ENCODE measurements around the gene LRP8.

- TF ChIP-seq, protein P1, sequence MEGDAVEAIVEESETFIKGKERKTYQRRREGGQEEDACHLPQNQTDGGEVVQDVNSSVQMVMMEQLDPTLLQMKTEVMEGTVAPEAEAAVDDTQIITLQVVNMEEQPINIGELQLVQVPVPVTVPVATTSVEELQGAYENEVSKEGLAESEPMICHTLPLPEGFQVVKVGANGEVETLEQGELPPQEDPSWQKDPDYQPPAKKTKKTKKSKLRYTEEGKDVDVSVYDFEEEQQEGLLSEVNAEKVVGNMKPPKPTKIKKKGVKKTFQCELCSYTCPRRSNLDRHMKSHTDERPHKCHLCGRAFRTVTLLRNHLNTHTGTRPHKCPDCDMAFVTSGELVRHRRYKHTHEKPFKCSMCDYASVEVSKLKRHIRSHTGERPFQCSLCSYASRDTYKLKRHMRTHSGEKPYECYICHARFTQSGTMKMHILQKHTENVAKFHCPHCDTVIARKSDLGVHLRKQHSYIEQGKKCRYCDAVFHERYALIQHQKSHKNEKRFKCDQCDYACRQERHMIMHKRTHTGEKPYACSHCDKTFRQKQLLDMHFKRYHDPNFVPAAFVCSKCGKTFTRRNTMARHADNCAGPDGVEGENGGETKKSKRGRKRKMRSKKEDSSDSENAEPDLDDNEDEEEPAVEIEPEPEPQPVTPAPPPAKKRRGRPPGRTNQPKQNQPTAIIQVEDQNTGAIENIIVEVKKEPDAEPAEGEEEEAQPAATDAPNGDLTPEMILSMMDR (IDR thresholded peaks at IDR 0.05): no peak
- TF ChIP-seq REST (IDR thresholded peaks at IDR 0.05; ENCODE audit: insufficient read depth in 1 of 2, low read depth in 2 of 2, low read length in 1 of 2) (no peak), SIN3A (IDR thresholded peaks at IDR 0.05; ENCODE audit: borderline replicate concordance, insufficient read depth, low read depth, low read length) (no peak), POLR2AphosphoS5 (IDR thresholded peaks at IDR 0.05; ENCODE audit: low read depth, low read length) (no peak)
Observed at GRCh38 chr1:53288002-53288789, 39.7 kb downstream of the LRP8 start.
